HG03103 (cell line): ENCODE measurements around the gene SLC6A6.
"Not testable (repeated sequence)": the region's sequence is repeated elsewhere in the genome, so short reads cannot be mapped to it uniquely, and the experiment has no call there.

Experiments
- ATAC-seq: cut with Tn5 transposase; IDR thresholded peaks from one replicate; pipeline ENCODE4 v1.9.1; 2021; ENCODE audit warnings: low read depth; ENCODE audit not compliant: unreplicated experiment

The SLC6A6 gene

DNA sequence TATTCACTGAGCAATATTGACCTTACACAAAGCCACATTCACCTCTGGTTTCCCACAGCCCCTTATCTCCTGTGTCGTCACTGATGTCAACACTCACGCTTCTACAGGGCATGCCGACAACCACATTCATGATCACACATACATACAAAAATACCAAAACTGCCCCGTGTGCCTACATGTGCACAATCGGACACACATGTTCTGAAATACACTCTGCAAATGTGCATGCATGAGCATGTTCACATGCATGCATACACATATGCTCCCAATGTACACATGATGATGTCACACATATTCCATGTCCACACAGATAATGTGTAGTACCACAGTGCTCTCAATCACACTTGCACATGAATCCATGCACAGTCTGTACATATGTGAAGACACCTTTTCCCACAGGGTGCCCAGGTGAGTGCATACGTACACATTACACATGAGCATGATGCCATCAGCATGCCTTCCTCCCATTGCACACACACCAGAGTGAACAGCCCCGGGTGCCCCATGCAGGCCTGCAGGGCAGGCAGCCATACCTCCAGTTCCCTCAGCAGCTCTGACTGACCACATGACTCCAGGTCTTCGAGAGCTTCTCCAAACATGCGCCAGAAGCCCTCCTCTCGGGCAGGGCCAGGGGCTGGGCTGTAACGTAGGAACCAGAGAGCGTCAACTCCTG lies 100.8 kb downstream of the SLC6A6 start:
- ATAC-seq, result no peak

DNA sequence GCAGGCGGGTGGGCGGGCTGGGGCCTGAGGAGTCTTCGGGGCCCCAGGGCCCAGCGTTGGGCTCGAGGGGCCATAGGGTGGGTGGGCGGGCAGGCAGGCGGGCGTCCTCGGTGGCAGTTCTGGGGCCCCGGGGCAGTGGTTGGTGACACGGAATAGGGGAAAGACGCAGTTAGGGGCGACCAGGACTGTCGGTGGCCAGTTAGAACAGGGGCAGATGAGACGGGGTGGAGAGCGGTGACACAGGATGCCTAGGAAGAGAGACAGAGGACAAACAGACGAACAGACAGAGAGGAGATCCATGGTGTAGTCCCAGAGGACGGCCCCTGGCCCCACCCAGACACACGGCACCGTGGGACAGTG lies 101.3 kb downstream of the SLC6A6 start:
- ATAC-seq, result no peak

DNA sequence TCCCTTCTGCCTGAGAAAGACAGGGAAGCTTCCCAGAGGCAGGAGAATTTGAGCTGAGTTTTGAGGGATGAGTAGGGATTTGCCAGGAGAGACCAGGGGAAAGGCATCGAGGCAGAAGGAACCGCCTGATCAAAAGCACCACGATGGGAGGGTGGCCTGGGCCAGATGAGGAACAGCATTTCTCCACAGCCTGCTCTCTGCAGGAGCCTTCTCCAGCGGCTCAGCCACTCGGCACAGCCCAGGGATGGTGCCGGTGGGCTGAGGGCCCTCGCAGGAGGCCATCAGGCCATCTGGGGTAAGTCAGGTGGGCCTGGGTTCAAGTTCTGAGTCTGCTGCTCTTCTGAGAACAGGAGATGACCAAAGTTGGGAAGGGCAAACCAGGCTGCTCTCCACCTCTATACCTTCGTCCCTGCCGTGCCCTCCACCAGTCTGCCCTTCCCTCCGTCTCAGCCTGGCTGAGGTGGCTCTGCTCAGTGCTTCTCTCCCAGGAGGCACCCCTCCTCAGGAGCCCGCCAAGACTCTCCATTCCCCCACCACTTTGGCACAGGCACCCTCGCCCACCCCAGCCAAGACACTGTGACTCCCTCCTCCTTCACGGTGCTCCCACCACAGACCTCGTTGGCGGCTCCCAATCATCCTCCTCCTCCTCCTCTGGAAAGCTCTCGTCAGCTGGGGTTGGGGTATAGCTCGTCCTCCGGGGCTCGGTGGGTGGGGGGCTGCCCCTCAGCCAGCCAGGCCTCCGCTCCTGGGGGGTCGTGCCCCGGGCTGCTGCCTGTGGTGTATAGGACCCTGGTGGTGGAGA lies 102.8 kb downstream of the SLC6A6 start:
- ATAC-seq, result no peak

DNA sequence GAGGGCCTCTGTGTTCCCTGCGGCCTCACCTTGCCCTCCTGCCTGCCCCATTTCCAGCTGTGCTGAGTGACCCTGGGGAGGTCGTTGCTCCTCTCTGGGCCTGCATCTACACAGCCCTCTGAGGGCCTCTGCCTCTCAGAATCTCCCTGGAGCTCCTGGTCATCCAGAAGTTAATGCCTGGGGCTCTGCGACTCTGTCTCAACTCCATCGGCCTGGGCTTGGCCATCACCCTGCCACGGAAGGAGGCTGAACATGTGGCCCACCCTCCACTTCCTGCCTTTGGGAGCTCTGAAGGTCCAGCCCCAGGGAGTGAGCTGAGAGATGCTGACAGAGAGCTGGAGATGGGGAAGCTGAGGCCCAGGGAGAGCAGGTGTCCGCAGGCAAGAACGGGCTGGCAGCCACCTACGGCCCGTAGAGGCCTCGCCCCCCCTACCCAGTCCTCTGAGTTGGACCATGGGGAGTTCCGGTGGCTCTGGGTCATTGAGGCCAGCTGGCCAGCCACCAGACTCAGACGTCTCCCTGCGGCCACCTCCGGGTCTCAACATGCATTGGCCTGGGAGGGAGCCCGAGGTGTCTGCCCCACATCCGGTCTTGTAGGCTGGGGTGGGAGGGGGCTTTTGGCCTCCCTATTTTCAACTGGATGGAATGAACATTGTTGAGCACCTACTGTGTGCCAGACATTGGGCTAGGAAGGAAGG lies 103.5 kb downstream of the SLC6A6 start:
- no peak for ATAC-seq

DNA sequence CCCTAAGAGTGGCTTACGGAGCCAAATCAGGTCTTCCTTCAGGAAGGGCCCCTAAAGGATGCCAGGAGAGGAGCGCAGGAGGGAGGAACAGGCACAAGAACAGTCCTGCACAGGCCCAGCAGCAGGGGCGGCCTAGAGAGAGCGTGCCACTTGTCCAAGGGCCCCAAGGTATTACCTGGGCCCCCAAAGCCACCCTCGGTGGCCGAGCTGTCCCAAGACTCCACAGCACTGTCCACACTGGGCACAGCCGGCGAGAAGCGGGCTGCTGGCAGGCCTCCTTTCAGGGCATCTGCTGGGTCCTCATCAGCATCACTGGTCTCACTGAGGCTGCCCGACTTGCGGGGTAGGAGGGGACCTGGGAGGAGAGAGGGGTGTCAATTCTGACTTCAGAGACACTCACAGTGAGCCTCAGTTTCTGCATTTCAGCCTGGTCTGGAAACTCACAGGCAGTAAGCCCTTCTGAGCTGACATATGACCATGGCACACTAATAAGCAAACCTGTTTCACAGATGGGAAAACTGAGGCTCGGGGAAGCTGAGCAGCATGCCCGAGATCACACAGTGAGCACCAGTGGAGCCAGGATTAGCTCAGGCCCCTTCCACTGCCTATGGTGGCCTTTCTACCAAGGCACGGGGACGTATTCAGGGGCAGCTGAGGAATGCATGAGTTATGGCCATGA lies 104.4 kb downstream of the SLC6A6 start:
- no peak for ATAC-seq

DNA sequence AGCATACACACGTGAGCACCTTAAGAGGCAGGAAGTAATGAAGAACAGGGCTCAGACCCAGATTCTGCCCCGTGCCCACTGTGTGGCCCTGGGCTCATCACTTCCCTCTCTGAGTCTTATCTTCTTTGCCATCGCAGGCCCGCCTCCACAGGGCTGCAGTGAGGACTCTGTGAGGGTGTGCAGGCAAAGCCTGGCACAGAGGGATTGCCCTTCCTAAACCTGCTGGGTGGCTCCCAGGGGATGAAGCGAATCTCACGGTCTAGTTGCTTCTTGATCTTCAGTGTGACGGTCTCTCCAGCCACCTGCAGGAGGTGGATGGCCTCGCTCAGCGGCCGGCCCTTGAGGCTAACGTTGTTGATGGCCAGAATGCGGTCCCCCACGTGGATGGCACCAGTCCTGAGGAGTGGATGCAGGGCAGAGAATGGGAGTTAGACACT lies 104.9 kb downstream of the SLC6A6 start:
- ATAC-seq, result no peak

DNA sequence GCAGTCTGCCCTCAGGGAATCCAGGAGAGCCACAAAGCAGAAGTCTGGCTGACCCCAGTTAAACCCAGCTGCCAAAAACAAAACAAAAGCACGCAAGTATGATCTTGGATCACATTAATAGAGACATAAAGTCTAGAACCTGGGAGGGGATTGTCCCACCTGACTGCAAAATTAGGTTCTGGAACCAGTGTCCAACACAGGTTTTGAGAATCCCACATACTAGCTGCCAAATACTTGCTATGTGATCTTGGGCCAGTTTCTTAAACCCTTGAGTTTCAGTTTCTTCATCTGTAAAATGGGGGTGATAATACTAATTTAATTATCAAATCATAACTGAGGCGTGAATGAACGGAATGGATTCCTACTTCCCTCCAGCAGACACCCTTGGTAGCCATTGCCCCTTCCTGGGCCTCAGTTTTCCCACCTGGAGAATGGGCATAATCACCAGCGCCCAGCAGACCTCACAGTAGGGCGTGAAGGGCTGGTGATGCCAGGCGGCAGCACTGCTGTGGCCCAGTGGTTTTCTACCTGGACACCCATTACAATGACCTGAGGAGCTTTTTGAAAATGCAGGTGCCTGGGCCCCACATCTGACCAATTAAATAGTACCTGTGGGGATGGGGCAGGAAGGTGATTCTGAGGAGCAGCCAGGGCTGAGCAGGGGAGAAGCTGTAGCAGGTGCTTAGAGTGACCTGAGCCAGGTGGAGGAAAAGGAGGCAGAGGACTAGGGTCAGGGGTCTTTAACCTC lies 105.5 kb downstream of the SLC6A6 start:
- ATAC-seq, result no peak

DNA sequence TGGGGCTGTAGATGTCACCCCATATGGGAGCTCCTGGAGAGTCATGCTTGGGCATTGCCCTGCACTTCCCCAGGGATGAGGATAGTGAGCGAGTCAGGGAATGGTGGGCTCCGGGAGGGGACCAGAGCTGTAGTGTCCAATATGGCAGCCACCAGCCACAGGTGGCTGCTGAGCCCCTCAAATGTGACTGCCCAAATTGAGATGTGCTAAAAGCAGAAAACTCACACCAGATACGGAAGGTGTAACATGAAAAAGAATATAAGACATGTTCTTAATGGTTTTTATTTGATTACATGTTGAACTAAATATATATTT lies 106.1 kb downstream of the SLC6A6 start:
- ATAC-seq, result no peak

DNA sequence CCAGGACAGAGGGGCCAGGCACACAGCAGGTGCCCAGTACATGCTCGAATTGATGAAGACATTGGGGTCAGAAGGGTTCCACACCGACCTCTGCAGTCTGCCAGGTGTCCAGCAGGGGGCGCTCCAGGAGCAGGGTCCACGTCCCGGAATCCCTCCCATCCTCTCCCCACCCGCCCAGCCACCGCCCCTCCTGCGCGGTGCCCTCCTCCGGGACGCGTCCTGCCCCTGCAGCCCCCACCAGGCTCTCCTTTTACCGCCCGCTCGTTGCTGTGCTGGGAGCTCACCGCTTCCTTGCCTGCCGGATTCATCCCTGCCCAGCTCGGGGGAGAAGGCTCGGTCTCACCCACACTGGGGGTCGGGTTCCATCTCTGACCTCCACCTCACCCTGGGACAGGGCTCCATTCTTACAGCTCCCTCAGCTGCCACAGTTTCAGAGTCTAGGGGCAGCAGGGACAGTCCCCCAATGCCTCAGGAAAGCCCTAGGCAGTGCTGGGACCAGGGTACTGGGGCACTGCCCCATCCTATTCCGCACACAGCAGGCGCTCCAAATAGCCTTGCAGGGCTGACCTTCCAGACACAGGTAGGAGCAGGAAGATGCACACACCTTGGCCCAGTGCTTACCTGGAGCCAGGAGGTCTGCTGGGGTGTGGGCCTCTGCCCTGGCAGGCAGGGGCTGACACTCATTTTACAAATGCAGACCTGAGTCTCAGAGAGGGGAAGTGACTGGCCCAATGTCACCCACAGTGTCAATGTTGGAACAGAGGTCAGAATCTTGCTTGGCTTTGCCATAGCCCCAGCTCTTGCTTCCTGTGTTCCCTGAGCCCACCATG lies 106.8 kb downstream of the SLC6A6 start:
- ATAC-seq, result no peak

DNA sequence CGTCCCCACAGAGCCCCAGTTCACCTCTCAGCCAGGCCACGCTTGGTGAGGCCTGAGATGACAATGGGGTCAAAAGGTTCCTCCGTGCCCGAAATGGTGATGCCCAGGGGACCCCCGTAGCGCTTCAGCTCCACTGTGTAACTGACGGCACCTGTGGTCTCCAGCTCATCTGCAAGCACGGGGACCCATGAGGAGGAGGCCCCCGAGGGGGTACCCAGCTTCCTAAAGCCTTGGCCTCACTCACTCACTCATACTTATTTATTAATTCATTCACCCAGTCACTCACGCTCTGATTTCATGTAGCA lies 107.3 kb downstream of the SLC6A6 start:
- no peak for ATAC-seq

DNA sequence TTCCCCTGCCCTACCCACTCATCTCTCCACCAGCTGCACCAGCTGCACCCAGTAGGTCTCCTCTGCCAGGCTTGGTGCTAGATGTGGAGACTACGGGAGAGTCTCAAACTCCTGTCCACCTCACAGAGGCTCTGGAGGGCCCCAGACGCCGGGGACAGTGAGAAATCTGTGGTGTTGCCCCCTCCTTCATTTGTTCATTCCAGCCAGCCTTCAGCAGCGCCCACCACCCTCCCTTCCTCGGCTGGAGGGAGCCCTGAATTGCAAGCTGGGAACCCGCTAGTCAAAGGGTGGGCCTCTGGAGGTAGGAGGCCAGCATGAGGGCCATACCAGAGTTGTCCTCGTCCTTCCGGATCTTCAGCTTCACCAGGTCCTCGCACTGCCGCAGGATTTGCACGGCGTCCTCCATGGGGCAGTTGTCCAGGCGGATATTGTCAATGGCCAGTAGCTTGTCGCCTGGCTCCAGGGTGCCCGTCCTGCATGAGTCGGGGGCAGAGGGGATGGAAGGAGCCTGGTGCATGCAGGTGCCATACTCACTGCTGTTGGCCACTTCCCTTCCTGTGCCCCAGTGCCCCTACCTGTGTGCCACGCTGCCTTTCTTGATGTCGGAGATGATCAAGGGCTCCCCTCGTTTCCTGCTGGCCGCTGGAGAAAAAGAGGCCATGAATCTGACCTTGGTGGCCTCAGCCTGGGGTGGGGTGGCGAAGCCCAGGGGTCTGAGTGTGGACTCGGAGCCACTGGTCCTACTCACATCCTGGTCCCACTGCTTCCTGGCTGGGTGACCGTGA lies 108.6 kb downstream of the SLC6A6 start:
- ATAC-seq, result no peak

DNA sequence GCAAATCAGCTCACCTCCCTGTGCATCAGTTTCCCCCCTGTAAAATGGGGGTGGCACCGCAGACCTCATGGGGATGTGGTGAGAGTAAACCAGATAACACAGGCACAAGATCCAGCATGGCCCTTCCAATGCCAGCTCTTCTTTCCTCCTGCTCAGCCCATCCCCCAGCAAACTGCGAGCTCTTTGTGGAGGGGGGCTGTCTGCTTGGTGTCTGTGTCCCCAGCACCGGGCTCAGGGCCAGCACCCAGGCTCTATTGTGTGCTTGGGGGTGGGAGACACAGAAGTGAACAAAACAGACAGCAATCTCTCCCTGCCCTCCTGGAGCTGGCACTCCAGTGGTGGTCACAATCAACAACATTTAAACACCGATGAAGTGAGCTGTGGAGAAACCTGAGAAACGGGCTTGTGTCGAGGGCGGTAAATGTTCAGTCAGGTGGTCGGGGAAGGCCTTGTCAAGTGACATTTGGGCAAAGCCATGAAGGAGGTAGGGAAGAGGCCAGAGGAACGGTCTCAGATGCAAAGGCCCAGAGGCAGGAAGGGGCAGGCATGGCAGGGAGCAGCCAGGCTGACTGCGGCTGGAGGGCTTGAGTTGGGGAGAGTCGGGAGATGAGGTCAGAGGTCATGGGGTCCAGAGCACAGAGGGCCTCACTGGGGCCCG lies 109.3 kb downstream of the SLC6A6 start:
- no peak for ATAC-seq

DNA sequence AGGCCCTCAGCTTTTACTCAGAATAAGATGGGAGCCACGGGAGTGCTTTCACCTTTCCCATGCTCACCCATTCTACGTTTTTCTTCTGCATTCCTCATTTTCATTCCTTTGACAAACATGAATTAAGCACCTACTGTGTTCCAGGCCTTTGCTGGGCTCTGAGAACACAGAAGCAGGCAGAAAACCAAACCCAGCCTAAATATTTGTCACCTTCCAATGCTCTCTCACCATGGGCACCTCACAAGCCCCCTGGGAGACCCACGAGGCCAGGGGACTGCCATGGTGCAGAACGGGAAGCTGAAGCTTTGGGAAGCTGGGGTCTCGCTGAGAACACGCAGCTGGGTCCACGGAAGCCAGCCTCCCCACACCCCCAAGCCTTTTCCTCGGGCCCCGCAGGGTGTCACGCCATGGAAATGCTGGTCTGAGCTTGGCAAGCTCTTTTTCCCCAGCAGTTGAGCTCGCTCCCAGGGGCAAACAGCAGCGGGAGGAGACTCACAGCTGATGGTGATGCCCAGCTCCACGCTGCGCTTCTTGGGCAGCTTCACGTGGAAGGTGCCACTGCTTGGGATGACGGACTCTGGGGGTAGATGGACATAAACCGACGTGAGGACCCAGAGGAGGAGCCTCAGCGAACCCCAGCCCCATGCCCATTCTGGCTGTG lies 110.0 kb downstream of the SLC6A6 start:
- ATAC-seq, result no peak

DNA sequence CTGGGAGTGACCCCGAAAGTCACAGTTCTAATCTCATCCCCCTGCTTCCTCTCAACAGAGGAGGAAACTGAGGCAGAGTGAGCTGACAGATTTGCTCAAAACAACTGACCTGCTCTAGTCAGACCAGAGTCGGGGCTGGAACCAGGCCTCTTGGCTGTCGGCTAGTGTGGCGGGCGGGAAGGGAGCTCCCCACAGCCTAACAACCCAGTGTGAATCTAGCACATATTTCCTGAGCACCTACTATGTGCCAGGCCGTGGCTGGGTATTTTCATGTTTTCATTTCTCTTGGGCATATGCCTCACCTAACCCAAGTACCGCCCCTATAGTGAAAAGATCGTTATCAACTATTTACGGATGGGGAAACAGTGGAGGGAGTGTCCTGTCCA lies 110.5 kb downstream of the SLC6A6 start:
- no peak for ATAC-seq

DNA sequence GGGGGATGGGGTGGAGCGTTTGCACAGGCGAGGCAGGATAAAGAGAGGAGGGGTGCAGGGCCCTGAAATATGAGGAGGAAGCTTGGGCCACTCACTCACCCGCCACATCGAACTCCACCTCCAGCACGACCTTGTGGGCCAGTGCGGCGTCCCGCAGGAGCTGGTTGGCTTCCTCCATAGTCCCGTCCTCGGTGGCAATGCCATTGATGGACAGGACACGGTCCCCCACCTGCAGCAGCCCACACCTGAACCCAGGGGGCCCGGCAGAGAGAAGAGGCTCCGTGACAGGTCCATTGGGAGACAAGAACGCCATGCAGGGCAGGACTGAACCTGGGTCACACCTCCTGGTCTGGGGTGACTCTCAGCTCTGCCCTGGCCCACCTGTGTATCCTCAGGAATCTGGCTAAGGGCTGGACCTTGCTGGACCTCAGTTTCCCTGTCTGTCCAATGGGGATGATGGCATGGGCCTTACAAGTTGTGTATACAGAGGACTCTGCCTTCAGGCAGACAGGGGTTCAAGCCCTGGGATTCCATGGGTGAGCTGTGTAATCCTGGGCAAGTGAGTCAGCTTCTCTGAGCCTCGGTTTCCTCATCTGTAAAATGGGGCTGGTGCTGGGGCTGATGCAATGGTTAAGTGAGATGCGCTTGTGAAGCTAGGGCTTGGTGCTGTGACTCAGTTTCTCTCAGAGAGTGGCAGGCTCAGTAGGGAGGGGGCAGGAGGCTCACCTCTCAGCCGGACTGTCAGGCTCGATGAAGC lies 111.3 kb downstream of the SLC6A6 start:
- ATAC-seq, result no peak

DNA sequence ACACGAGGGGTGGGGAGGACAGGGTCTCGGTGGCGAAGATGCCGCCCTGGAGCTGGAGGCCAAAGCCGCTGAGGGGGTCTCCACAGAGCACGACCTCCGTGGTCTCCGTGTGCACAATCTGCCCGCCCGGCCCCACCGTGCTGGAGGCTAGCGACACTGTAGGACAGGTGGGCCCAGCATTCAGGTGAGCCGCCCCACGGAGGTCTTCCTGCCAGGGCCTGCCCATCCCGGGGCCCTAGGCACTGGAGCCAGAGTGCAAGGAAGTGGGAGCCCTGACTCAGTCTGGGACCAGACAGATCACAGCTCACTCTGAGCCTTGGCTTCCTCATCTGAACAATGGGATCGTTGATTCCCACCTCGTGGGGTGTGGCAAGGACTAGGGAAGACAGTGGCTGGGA lies 111.9 kb downstream of the SLC6A6 start:
- ATAC-seq, result no peak

DNA sequence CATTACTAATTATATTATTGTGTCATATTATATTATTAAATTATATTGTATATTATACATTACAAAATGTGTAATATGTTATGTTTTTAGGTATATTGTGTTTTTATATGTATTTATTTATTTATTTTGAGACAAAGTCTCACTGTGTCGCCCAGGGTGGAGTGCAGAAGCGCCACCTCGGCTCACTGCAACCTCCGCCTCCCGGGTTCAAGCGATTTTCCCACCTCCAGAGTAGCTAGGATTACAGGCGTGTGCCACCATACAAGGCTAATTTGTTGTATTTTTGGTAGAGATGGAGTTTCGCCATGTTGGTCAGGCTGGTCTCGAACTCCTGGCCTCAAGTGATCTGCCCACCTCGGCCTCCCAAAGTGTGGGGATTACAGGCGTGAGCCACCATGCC lies 113.1 kb downstream of the SLC6A6 start:
- ATAC-seq, result not testable (repeated sequence)
